SK-N-SH treated with all-trans-retinoic acid at 6 μM for 48 hours (cell line): ENCODE data around the gene ANKRA2.

ENCODE experiments used
- ATAC-seq: fragments of 200-7000 bp; cut with Tn5 transposase; 3 replicates; pipeline ENCODE4 v1.9.1; 2020; ENCODE audit warnings: mild to moderate bottlenecking, moderate library complexity
- CREB5 ChIP-seq: fragments of 250-450 bp; sonication (Bioruptor Pico); IDR thresholded peaks from 2 replicates; pipeline ENCODE4 v1.5.1; 2020; ENCODE audit warnings: low read depth, mild to moderate bottlenecking, moderate library complexity
- CSDC2 ChIP-seq: fragments of 250-450 bp; sonication (Bioruptor Pico); IDR thresholded peaks from 2 replicates; pipeline ENCODE4 v1.5.0; 2020; ENCODE audit warnings: mild to moderate bottlenecking, moderate library complexity
- CSRNP3 ChIP-seq: fragments of 250-450 bp; sonication (Bioruptor Pico); IDR thresholded peaks from 2 replicates; pipeline ENCODE4 v1.5.1; 2021; ENCODE audit warnings: mild to moderate bottlenecking, moderate library complexity
- ESRRG ChIP-seq: fragments of 250-450 bp; sonication (Bioruptor Pico); IDR thresholded peaks from 2 replicates; pipeline ENCODE4 v1.6.1; 2021; ENCODE audit warnings: mild to moderate bottlenecking
- GLIS3 ChIP-seq: fragments of 250-450 bp; sonication (Bioruptor Pico); IDR thresholded peaks from 2 replicates; pipeline ENCODE4 v1.5.0; 2020; ENCODE audit warnings: mild to moderate bottlenecking, moderate library complexity
- ISL1 ChIP-seq: fragments of 250-450 bp; sonication (Bioruptor Pico); IDR thresholded peaks from 2 replicates; pipeline ENCODE4 v2.1.2; 2022; ENCODE audit warnings: mild to moderate bottlenecking, moderate library complexity
- OSR1 ChIP-seq: fragments of 250-450 bp; sonication (Bioruptor Pico); IDR thresholded peaks from 2 replicates; pipeline ENCODE4 v1.8.0; 2022; ENCODE audit warnings: moderate library complexity, mild to moderate bottlenecking, inconsistent platforms
- PATZ1 ChIP-seq: fragments of 250-450 bp; sonication (Bioruptor Pico); IDR thresholded peaks from 2 replicates; pipeline ENCODE4 v1.8.0; 2020; ENCODE audit warnings: mild to moderate bottlenecking, moderate library complexity, borderline replicate concordance
- POU6F1 ChIP-seq: fragments of 250-450 bp; sonication (Bioruptor Pico); IDR thresholded peaks from 2 replicates; pipeline ENCODE4 v1.8.0; 2021; ENCODE audit warnings: low read depth, mild to moderate bottlenecking, moderate library complexity, borderline replicate concordance
- PPARA ChIP-seq: fragments of 250-450 bp; sonication (Bioruptor Pico); IDR thresholded peaks from 2 replicates; pipeline ENCODE4 v1.5.0; 2020; ENCODE audit warnings: mild to moderate bottlenecking, borderline replicate concordance
- RARB ChIP-seq: fragments of 250-450 bp; sonication (Bioruptor Pico); IDR thresholded peaks from 2 replicates; pipeline ENCODE4 v1.8.0; 2021; ENCODE audit warnings: mild to moderate bottlenecking, moderate library complexity
- SNAI2 ChIP-seq: fragments of 250-450 bp; sonication (Bioruptor Pico); IDR thresholded peaks from 2 replicates; pipeline ENCODE4 v1.5.0; 2020; ENCODE audit warnings: mild to moderate bottlenecking, moderate library complexity
- TCF4 ChIP-seq: fragments of 250-450 bp; sonication (Bioruptor Pico); IDR thresholded peaks from 2 replicates; pipeline ENCODE4 v1.8.0; 2021; ENCODE audit warnings: mild to moderate bottlenecking, moderate library complexity, borderline replicate concordance
- TOX ChIP-seq: fragments of 250-450 bp; sonication (Bioruptor Pico); IDR thresholded peaks from 2 replicates; pipeline ENCODE4 v1.8.0; 2021; ENCODE audit warnings: mild to moderate bottlenecking, moderate library complexity, borderline replicate concordance
- TSHZ2 ChIP-seq: fragments of 250-450 bp; sonication (Bioruptor Pico); IDR thresholded peaks from 2 replicates; pipeline ENCODE4 v1.5.0; 2020; ENCODE audit warnings: mild to moderate bottlenecking, moderate library complexity
- ZC3H10 ChIP-seq: fragments of 250-450 bp; sonication (Bioruptor Pico); IDR thresholded peaks from 2 replicates; pipeline ENCODE4 v1.5.1; 2021; ENCODE audit warnings: mild to moderate bottlenecking, moderate library complexity
- ZFP3 ChIP-seq: fragments of 250-450 bp; sonication (Bioruptor Pico); IDR thresholded peaks from 2 replicates; pipeline ENCODE4 v1.5.0; 2020; ENCODE audit warnings: mild to moderate bottlenecking, moderate library complexity
- ZNF70 ChIP-seq: fragments of 450-650 bp; formaldehyde crosslinking; IDR thresholded peaks from 2 replicates; pipeline ENCODE4 v1.5.0; 2020; ENCODE audit warnings: mild to moderate bottlenecking, moderate library complexity
- ZNF8 ChIP-seq: fragments of 450-650 bp; formaldehyde crosslinking; IDR thresholded peaks from 2 replicates; pipeline ENCODE4 v1.5.0; 2020; ENCODE audit warnings: mild to moderate bottlenecking, moderate library complexity

ANKRA2 gene

DNA sequence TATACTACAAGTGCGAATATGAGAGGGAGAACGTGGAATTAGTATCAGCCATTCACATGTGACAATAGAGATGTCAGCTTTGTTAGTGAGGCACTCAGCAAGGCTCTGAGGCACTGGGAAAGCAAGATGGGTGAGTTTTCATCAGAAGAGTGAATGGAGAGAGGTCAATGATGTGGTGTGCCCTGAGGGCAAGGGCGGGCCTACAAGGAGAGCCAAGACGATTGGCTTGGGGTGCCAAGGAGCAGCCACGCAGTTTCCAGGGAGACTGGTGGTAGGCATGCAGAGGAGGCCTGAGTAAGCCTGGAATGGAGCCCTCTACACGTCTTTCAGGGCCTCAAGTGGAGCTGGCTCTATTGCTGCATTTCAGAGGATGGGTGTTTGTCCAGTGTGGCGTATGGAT, 42.5 kb downstream of the ANKRA2 start:
- ATAC-seq, result no peak
- TF ChIP-seq GLIS3 (CRISPR knock-in tag) (no peak), ZNF8 (CRISPR knock-in tag) (no peak), ESRRG (CRISPR knock-in tag) (no peak), ISL1 (no peak), RARB (CRISPR knock-in tag) (no peak), TSHZ2 (CRISPR knock-in tag) (no peak), TOX (CRISPR knock-in tag) (no peak), OSR1 (CRISPR knock-in tag) (no peak)

- TF ChIP-seq ZFP3 (CRISPR knock-in tag) (0 out of 2 replicates have a peak, but pooled peaks have one; percentile 53), OSR1 (CRISPR knock-in tag) (no peak)
- peak; percentile 100 for ATAC-seq
Observed at GRCh38 chr5:73519531-73520283, 45.7 kb downstream of the ANKRA2 start.

DNA sequence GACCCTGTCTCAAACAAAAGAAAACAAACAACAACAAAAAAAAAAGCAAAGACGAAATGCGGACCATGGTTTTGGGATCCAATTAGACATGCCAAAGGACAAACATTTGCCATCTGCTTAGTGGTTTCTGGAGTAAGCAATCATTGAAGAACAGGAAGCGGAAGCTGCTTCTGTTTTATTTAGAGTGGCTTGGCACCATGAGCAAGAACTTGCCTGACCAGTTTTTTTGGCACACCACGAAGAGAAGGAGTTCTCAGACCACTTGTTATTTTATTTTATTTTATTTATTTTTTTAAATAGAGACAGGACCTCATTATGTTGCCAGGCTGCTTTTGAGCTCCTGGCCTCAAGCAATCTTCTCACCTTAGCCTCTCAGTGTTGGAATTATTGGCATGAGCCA, 50.2 kb downstream of the ANKRA2 start:
- TF ChIP-seq POU6F1 (CRISPR knock-in tag) (no peak), GLIS3 (CRISPR knock-in tag) (no peak), ISL1 (no peak), PATZ1 (CRISPR knock-in tag) (no peak), CSDC2 (CRISPR knock-in tag) (no peak), ESRRG (CRISPR knock-in tag) (no peak), TSHZ2 (CRISPR knock-in tag) (no peak), TCF4 (CRISPR knock-in tag) (no peak), CSRNP3 (no peak), TOX (CRISPR knock-in tag) (no peak), SNAI2 (CRISPR knock-in tag) (no peak), PPARA (CRISPR knock-in tag) (no peak), RARB (CRISPR knock-in tag) (no peak), CREB5 (CRISPR knock-in tag) (no peak), ZC3H10 (CRISPR knock-in tag) (no peak), ZNF70 (CRISPR knock-in tag) (no peak)
- TF ChIP-seq, all 23 proteins: peak for 0
- ATAC-seq, result no peak
